Epithelial cell of proximal tubule (primary cell): ENCODE results near the gene ADAMTS10. TPM values are rescaled to one million over a fixed set of nuclear protein-coding genes. Genes with fewer than 3 reads are reported as not detected.
A peak's percentile ranks its signal among the peaks of the same experiment; 100 is the strongest.

ENCODE experiments used
- DNase-seq: peaks from one replicate; pipeline ENCODE4 v3.0.0-alpha.2; 2011; ENCODE audit warnings: low read depth
- H3K4me3 ChIP-seq: 2 replicates; pipeline ENCODE4 v1.5.1; 2011; ENCODE audit warnings: low read depth, mild to moderate bottlenecking, low read length
- CTCF ChIP-seq: conservative IDR thresholded peaks from 2 replicates; pipeline ENCODE4 v1.5.1; 2012; ENCODE audit warnings: low read depth, mild to moderate bottlenecking, low read length
- total RNA-seq: library from RNA; depleted of rRNA; stranded (reverse); fragments of >200 nt; gene quantifications from 2 replicates; pipeline ENCODE4 v1.2.3, GENCODE V29; 2015

The ADAMTS10 gene
- total RNA-seq, 1 donor from 2014 or later = 4.8 TPM

DNA sequence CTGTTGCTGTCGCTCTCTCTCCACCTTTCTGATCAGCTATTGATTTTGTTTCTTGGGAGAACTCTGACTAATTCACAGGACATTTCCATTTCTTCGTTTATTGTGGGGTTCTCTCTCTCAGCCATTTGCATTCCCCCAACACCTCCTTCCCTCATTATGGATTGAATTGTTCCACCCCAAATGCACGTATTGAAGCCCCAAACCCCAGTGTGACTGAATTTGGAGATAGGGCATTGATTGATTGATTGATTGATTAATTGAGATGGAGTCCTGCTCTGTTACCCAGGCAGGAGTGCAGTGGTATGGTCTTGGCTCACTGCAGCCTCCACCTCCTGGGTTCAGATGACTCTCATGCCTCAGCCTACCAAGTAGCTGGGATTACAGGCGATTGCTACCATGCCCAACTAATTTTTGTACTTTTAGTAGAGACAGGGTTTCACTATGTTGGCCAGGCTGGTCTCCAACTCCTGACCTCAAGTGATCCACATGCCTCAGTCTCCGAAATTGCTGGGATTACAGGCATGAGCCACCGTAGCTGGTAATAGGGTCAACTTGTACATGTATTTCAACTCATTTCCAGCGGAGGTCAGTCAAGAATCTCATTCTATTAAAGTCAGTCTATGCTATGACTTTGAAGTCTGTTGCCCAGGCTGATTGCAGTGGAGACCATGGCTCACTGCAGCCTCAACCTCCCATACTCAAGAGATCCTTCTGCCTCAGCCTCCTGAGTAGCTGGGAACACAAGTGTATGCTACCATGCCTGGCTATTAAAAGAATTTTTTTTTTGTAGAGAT is 33.5 kb upstream of the ADAMTS10 start:
- no peak for TF ChIP-seq CTCF
- no peak for DNase-seq
- no peak overlapping the region for H3K4me3 ChIP-seq

DNA sequence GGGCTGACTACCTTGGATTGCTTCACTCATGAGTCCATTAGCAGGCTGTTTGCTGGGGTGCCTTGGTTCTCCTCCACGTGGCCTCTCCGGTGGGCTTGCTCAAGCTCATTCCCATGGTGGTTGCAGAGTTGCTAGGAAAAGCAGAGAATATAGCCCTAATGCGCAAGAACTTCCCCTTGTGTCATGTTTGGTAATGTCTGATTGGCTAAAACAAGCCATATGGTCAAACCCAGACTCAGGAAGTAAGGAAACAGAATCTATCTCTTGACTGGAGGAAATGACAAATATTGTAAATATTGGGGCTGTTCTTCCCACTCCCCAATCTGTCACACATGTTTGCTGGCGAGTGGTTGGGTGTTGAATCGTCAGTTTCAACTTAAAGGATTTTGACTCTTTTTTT is 32.0 kb upstream of the ADAMTS10 start:
- TF ChIP-seq CTCF = no peak
- H3K4me3 ChIP-seq = no peak overlapping the region
- DNase-seq = no peak

GRCh38 chr19:8641908-8642547 is 31.5 kb upstream of the ADAMTS10 start:
- DNase-seq = no peak
- H3K4me3 ChIP-seq = no peak overlapping the region
- peak; percentile 61 for TF ChIP-seq CTCF

GRCh38 chr19:8641221-8641907 is 30.8 kb upstream of the ADAMTS10 start:
- H3K4me3 ChIP-seq = no peak overlapping the region
- no peak for DNase-seq
- no peak for TF ChIP-seq CTCF

DNA sequence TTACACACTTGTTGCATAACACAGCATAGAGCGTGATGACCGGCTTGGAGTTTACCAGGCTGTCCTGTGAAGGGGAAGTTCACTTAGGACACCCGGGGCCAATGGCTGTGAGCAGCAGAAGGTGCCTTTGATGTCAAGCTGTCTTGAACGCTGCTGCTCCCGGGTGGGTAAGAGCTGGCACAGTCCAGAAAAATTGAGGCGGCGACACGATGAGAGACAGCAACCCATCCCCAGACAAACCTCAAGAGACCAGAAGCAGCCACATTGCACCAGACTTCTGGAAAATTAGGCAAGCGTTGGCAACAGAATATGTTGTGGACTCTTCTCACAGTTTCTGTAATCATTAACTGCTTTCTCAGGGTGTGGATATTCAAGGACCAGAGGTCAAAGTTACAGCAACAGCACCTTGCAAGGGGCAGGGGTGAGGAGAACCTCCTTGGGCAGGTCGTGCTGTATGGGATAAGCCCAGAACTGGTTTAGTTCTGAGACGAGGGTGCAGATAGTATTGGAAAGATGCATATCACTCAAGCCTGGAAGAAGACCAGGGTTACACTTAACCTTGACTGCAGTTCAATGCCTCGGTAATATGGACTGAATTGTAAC is 30.0 kb upstream of the ADAMTS10 start:
- H3K4me3 ChIP-seq = no peak overlapping the region
- no peak for TF ChIP-seq CTCF
- DNase-seq = no peak

- no peak overlapping the region for H3K4me3 ChIP-seq
- TF ChIP-seq CTCF = no peak
- no peak for DNase-seq
These were observed 29.4 kb upstream of the ADAMTS10 start for GRCh38 chr19:8639821-8640401.
